ENCODE measurements around the gene KCNC2.

Gene KCNC2

DNA sequence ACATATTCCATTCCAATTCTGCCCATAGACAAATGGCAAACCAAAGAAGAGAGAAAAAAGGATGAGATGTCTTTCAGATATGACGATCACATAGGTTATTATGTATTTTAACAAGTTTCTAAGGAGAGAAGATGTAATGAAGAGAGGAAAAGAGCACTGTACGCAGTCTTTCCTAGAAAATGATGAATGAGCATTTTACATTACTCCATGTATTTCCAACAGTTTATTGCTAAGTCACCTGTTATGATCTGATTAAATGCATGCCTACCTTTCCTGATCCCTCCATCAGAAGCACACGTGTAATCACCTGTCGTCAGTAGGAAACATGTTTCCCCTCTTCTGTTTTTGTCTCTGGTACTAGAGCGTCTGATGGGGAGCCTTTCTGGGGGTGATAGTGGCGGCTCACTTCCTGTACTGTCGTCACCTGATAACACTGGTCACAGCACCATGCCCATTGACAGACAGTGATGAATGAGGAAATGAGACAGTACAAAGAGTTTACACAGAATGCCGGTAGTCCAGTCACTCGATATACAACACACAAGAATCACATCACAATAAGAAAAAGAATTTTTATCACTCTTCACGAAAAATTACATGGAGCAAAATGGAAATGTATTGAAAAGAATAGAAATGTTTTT lies 161.6 kb downstream of the KCNC2 start:
- DNase-seq: no peak

DNA sequence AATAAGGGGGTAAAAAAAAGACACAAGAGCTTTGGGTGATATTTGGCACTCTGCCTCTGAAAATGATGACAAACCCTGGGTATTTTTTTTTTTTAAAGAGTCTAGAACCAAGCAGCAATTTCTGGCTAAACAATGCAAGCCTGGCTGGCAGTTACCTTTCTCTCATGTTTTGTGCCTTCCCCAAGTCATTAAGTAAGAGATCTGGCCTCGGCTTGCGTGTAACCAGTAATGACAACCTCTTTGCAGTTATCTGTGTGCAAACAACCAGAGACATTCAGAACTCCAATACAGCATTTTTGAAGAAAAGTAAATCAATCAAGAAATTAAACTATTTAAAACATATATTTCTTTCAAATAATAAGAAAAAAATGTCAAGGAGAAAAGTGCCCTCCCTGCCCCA lies 167.5 kb downstream of the KCNC2 start:
- no peak for DNase-seq

DNA sequence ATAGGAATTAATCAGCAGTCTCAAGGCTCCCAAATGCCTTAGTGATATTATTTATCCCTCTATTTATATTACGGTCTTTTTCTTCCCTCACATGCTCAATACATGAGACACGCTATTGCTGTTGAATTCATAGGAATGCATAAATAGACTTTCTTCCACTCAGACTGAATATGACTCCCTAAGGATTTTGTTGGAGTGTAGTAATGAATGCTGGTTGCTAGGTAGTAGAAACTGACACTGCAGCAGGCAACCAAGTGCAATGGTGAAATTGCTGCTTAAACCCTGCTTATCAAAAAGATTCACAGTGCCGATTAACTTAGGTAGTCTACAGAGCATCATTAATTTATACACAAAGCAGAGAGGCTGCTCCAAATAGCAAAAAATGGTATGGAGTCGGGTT lies 168.2 kb downstream of the KCNC2 start:
- DNase-seq: no peak

DNA sequence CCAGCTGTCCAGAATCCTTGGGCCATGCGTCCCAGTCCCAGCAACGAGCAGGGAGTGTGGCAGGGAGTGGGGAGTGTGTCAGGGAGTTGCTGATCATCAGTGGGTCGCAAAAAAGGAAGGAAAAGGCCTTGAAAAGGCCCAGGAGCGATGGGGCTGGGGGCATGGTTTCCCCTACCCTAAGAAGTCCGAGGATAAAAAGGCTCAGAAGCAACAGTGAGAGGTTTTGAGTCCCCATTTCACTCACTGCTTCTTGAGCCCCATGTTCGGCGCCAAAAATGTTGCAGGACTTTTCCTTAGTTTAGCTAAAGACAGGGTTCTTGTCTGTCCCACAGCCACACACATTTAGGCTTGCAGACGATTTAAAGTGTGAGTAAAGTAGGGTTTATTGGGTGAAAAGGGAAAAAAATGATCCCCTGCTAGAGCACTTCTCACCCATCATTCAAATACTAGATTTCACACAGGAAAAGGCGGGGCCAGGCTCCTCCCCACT lies 189.5 kb downstream of the KCNC2 start:
- no peak for DNase-seq

DNA sequence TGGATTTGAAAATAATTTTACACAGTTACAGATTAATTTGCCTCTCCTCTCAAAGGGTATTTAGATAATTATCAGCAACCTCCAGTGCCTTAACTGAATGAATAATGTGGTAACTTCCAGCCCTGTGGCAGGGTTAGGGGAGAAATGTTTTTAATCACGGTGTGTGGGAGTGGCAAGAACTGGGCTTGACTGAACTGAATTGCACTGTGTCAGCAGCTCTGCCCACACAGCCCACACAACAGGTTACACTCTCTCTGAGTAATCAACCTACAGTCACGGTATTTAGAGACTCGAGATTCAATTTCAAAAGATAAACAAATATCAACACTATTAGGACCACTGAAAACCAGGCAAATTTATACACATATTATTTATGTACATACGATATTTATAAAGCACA lies 198.5 kb downstream of the KCNC2 start:
- no peak for DNase-seq

DNA sequence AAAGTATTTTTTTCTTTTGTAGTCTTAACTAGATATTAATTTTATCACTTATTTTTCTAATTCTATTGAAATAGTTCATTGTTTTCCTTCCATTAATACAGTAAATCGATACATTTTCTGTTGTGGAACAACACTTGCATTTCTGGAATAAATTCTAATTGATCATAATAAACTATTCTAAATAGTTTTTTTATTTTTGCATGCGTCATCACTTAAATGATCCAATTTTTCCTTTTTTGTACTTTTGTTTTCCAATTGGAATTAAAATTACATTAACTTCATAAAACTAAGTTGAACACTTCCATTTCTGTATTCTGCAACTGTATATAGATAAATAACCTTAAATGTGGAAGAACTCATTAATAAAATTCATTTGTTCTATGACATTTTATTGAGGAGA lies 202.5 kb downstream of the KCNC2 start:
- no peak for DNase-seq

DNA sequence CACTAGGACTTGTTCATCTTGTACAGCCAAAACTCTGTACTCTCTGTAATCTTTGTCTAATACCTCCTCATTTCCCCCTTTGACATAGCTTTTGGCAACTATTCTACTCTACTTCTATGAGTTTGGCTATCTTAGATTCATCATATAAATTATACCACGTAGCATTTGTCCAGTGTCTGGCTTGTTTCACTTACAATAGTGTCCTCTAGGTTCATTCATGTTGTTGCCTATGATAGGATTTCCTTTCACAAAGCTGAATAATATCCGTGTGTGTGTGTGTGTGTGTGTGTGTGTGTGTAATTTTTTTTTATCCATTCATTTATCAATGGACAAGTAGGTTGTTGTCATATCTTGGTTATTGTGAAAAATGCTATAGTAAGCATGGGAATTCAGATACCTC lies 209.5 kb downstream of the KCNC2 start:
- no peak for DNase-seq

DNA sequence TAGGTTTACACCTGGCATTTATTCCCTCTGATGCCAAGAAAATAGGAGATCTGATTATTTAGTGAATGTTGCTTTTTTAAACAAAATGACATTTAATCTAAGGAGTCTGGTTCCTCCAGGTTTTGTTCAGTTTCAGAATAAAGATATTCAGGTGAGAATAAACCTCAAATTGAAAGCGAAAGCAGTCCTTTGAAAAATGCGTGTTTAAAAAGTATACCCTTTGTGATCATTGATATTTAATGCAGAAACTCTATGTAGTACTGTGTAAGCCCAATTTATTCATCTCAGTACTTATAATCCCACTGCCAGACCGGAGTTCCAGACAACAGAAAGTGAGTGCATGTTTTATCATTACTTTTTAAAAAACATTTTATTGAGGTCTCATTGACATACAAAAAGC lies 210.2 kb downstream of the KCNC2 start:
- DNase-seq: no peak

Data from T1000 (cell line).